Measurements from ENCODE around the gene AUTS2. TPM values are rescaled to one million over a fixed set of nuclear protein-coding genes. Genes with fewer than 3 reads are reported as not detected.
A peak's percentile ranks its signal among the peaks of the same experiment; 100 is the strongest.

AUTS2 gene
- total and polyA plus RNA-seq, 2 donors (not counting 1 experiment from before 2014, with no cell fraction given) = 0.60 to 9.1 TPM

GRCh38 chr7:70380421-70381015 lies 782.2 kb downstream of the AUTS2 start:
- Histone ChIP-seq H3K4me1 (ENCODE audit: control insufficient read depth, extremely low read depth, insufficient read depth, low read length) (peaks cover 2% of the 10 kb centered on the region), H3K36me3 (ENCODE audit: control insufficient read depth, insufficient read depth, low read length) (no peaks in the 10 kb centered on the region), H3K9me3 (ENCODE audit: control insufficient read depth, insufficient read depth, low read depth, low read length) (no peaks in the 10 kb centered on the region), H3K9ac (ENCODE audit: insufficient read depth, low read length) (no peak overlapping the region), H3K27ac (ENCODE audit: insufficient read depth, low read length) (no peak overlapping the region), H3K4me2 (ENCODE audit: extremely low read depth, insufficient read depth, low read length) (no peak overlapping the region), H3K79me2 (ENCODE audit: control insufficient read depth, insufficient read depth, low read length) (no peaks in the 10 kb centered on the region), H4K20me1 (ENCODE audit: control insufficient read depth, extremely low read depth, insufficient read depth, low read length) (no peaks in the 10 kb centered on the region), H2AFZ (ENCODE audit: low read length) (no peak overlapping the region), H3K27me3 (ENCODE audit: control insufficient read depth, insufficient read depth, low read length) (no peaks in the 10 kb centered on the region), H3K4me3 (replicated peaks in 1 of 4; ENCODE audit: control extremely low read depth in 1 of 4, insufficient read depth in 1 of 4, low read depth in 3 of 4, low read length in 4 of 4) (no peak overlapping the region)
- peak; percentile 4 to 71 for DNase-seq (ENCODE audit: low read depth in 2 of 2)
- TF ChIP-seq EZH2 (IDR thresholded peaks at IDR 0.05; ENCODE audit: low read length, missing control alignments) (no peak), CTCF (conservative IDR thresholded peaks at IDR 0.05 in 1 of 2, IDR thresholded peaks at IDR 0.05 in 1 of 2; ENCODE audit: low read depth in 1 of 2, low read length in 2 of 2) (no peak)

GRCh38 chr7:70383066-70383782 lies 784.9 kb downstream of the AUTS2 start:
- no peaks in the 10 kb centered on the region for H3K9me3 ChIP-seq (ENCODE audit: control insufficient read depth, insufficient read depth, low read depth, low read length)
- H3K4me3 ChIP-seq (replicated peaks in 1 of 4; ENCODE audit: control extremely low read depth in 1 of 4, insufficient read depth in 1 of 4, low read depth in 3 of 4, low read length in 4 of 4) = no peak overlapping the region
- H3K79me2 ChIP-seq (ENCODE audit: control insufficient read depth, insufficient read depth, low read length) = no peaks in the 10 kb centered on the region
- H3K27ac ChIP-seq (ENCODE audit: insufficient read depth, low read length) = no peak overlapping the region
- no peak overlapping the region for H2AFZ ChIP-seq (ENCODE audit: low read length)
- H3K4me2 ChIP-seq (ENCODE audit: extremely low read depth, insufficient read depth, low read length) = no peak overlapping the region
- no peaks in the 10 kb centered on the region for H4K20me1 ChIP-seq (ENCODE audit: control insufficient read depth, extremely low read depth, insufficient read depth, low read length)
- no peak overlapping the region for H3K9ac ChIP-seq (ENCODE audit: insufficient read depth, low read length)
- peaks cover 2% of the 10 kb centered on the region for H3K4me1 ChIP-seq (ENCODE audit: control insufficient read depth, extremely low read depth, insufficient read depth, low read length)
- no peak for TF ChIP-seq EZH2 (IDR thresholded peaks at IDR 0.05; ENCODE audit: low read length, missing control alignments)
- no peak for TF ChIP-seq CTCF (conservative IDR thresholded peaks at IDR 0.05 in 1 of 2, IDR thresholded peaks at IDR 0.05 in 1 of 2; ENCODE audit: low read depth in 1 of 2, low read length in 2 of 2)
- peak in 1 of 2 donors; percentile 37 for DNase-seq (ENCODE audit: low read depth in 2 of 2)
- H3K36me3 ChIP-seq (ENCODE audit: control insufficient read depth, insufficient read depth, low read length) = no peaks in the 10 kb centered on the region
- H3K27me3 ChIP-seq (ENCODE audit: control insufficient read depth, insufficient read depth, low read length) = no peaks in the 10 kb centered on the region

- Histone ChIP-seq H3K79me2 (ENCODE audit: control insufficient read depth, insufficient read depth, low read length) (no peaks in the 10 kb centered on the region), H3K4me1 (ENCODE audit: control insufficient read depth, extremely low read depth, insufficient read depth, low read length) (peaks cover 2% of the 10 kb centered on the region), H3K9me3 (ENCODE audit: control insufficient read depth, insufficient read depth, low read depth, low read length) (no peaks in the 10 kb centered on the region), H3K36me3 (ENCODE audit: control insufficient read depth, insufficient read depth, low read length) (no peaks in the 10 kb centered on the region), H3K9ac (ENCODE audit: insufficient read depth, low read length) (no peak overlapping the region), H3K4me3 (replicated peaks in 1 of 4; ENCODE audit: control extremely low read depth in 1 of 4, insufficient read depth in 1 of 4, low read depth in 3 of 4, low read length in 4 of 4) (no peak overlapping the region), H3K27me3 (ENCODE audit: control insufficient read depth, insufficient read depth, low read length) (no peaks in the 10 kb centered on the region), H3K4me2 (ENCODE audit: extremely low read depth, insufficient read depth, low read length) (no peak overlapping the region), H3K27ac (ENCODE audit: insufficient read depth, low read length) (no peak overlapping the region), H2AFZ (ENCODE audit: low read length) (no peak overlapping the region), H4K20me1 (ENCODE audit: control insufficient read depth, extremely low read depth, insufficient read depth, low read length) (no peaks in the 10 kb centered on the region)
- TF ChIP-seq EZH2 (IDR thresholded peaks at IDR 0.05; ENCODE audit: low read length, missing control alignments) (no peak), CTCF (conservative IDR thresholded peaks at IDR 0.05 in 1 of 2, IDR thresholded peaks at IDR 0.05 in 1 of 2; ENCODE audit: low read depth in 1 of 2, low read length in 2 of 2) (no peak)
- no peak for DNase-seq (ENCODE audit: low read depth in 2 of 2)
These were observed 785.7 kb downstream of the AUTS2 start for GRCh38 chr7:70384024-70384423.
